NCI-H2196 (cell line): ENCODE data around the gene CCDC89.
"Not testable (repeated sequence)": the region's sequence is repeated elsewhere in the genome, so short reads cannot be mapped to it uniquely, and the experiment has no call there.

Experiments
- DNase-seq: peaks from one replicate; lab custom pipeline; 2025; ENCODE audit not compliant: unreplicated experiment; lab: John Stamatoyannopoulos, UW

CCDC89 gene

DNA sequence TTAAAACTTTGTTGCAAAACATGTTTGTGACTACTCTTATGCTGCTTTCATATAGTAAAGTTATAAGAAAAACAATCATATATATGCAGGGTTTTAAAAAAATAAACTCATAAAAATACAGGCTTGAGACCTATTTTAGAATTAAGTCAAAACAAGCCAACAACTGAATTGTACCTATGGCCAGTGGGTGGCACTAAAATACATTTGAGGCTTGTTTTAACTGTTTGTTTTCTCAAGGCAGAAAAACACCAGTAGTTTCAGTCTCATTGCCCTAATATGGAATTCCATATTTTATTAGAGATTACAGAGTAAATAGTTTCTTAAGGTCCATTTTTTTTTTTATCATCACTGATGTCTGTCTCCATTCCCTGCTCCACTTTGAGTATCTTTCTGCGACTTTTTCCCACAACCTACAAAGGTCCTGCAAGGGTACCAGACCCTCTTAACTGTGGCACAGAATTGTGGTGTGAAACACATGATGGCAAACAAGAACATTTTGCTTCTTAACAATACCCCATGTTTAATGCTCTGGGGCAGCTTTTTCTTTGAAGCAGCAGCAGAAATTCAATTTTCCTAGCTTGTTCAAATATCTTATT is 8.5 kb upstream of the CCDC89 start:
- DNase-seq = peak; percentile 52

DNA sequence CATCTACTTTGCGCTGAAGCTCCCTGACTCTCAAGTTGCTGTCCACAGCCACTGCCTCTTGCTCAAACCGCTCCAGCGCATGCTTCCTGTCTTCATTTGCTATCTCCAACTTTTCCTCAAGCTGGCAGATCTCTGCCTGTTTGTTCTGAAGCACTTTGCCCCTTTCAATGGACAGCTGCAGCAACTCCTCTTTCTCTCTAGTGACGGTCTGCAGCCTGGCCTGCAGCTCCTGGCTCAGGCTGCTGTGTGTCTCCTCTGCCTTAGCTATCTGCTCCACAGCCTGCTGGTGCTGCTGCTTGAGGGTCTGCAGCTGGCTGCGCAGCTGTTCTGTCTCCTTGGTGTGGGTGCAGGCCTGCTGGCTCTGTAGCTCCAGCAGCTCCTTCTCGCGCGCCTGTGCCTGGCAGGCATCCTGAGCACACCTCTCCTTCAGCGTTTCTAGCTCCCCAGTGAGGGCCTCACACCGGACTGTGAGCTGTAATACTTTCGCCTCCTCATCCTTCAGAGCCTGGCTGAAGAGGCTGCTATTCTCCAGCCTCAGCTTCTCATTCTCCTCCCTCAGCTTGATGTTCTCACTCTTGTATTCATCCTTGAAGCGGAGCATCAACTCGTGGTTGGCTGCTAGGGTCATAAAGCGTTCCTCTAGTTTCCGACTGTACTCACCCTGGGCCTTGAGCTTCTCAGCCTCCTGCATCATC is 723 bp downstream of the CCDC89 start:
- DNase-seq = no peak

DNA sequence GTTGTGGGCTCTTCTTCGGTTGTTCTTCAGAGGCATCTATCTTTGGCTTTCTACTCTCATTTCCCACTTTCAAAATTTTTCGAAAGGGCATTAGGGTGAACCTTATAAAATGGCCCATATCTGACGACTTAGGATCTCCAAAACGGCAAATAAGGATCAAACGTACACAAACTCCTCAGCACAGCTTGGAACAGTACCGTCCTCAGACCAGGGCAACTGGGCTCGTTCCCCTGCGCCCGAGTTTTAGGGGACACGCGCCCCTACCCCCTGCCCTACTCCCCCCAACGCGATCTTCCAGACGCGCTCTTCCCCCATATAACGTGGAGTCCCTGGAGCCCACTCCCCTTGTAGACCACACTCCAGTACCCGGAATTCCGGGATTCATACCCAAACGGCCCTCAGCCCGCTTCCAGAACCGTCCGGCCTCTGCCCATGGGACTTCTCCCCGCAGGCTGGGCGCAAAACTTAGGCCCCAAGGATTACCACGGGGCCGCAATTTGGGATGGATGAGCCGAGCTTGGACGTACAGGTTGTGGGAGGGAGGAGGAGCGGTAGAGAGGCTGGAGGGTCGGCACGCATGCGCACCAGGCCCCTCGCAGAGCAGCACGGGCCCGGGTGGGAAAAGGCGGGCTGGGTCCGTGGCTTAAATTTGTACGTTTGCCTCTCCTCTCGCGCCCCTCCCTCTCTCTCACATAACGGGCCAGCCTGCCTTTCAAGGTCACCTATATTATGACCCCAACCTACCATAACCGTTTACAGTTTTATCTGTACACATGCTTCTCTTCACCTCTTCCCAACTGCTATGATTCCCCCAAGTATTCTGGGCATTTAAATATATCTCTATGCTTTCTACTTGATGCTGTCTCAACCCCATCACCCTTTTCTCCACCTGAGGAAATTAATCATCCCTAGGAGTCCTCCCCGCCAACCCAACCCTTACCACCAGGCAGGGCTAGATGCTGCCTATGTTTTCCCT is 3.4 kb downstream of the CCDC89 start:
- DNase-seq = peak; percentile 35

DNA sequence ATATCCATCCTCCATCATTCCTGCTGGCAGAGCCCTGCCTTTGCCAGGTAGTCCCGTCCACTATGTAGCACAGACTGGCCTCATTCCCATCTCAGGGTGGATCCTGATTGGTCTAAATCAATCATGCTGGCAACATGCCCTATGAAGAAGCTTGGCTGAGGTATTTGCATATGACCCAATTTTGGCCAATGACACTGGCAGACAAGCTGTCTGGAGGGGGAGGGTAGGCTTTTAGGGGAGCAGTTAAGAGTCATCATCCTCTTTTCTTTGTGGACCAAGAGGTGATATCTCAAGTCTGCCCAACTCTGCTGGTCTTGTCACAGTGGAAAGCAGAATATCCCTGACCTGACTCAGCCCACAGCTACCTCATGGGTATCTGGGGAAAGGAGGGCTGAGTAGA is 5.1 kb downstream of the CCDC89 start:
- peak; percentile 13 for DNase-seq

DNA sequence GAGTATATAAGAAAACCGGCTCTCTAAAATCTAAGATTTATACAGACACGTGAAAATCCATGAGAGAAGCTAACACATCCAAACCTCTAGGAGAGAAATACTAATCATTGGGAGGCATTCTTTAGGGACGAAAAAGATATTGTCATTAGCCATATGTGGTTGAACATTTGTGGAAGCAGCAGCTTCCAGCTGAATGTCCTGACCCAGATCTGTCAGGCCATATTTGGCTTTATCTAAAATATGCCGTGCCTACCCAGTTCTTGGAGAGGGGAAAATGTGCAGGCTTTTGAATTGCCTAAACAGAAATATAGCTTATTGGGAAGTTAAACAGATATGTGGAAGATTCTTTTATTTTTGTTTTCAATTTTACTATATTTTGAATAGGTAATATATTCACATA is 6.4 kb downstream of the CCDC89 start:
- DNase-seq = no peak

DNA sequence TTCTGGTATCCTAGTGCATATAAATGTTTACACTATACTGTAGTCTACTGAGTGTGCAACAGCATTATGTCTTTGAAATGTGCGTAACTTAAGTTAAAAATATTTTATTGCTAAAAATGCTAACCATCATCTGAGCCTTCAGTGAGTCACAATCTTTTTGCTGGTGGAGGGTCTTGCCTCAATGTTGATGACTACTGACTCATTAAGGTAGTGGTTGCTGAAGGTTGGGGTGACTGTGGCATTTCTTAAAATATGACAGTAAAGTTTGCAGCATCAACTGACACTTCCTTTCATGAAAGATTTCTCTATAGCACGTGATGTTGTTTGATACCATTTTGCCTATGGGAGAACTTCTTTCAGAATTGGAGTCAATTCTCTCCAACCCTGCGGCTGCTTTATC is 12.6 kb downstream of the CCDC89 start:
- DNase-seq = no peak

DNA sequence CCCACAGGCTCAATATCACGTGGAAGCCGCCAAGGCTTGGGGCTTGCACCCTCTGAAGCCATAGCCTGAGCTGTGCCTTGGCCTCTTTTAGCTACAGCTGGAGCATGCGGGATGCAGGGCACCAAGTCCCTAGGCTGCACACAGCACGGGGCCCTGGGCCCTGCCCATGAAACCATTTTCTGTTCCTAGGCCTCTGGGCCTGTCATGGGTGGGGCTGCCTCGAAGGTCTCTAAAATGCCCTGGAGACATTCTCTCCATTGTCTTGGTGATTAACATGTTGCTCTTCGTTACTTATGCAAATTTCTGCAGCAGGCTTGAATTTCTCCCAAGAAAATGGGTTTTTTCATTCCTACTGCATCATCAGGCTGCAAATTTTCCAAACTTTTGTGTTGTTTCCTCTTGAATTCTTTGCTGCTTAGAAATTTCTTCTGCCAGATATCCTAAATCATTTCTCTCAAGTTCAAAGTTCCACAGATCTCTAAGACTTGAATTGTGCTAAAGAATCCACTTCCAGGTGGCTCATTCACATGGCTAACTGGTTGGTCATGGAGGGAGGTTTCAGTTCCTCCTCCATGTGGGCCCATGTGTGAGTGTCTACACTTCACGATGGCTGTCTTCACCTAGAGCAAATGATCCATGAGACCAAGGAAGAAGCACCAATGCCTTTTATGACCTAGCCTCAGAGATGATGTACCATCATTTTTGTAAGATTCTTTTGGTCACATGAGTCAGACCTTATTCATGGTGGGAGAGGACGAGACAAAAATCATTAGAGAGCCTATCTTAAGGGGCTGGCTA is 13.7 kb downstream of the CCDC89 start:
- DNase-seq = no peak

DNA sequence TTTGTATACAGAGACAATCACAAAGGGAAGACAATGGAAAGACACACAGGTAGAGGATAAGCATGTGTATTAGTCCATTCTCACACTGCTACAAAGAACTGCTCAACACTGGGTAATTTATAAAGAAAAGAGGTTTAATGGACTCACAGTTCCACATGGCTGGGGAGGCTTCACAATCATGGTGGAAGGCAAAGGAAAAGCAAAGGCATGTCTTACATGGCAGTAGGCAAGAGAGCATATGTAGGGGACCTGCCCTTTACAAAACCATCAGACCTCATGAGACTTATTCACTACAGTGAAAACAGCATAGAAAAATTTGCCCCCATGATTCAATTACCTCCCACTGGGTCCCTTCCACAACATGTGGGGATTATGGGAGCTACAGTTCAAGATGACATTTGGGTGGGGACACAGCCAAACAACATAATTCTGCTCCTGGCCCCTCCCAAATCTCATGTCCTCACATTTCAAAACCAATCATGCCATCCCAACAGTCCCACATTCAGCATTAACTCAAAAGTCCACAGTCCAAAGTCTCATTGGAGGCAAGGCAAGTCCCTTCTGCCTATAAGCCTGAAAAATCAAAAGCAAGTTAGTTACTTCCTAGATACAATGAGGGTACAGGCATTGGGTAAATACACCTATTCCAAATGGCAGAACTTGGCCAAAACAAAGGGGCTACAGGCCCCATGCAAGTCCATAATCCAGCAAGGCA is 14.9 kb downstream of the CCDC89 start:
- not testable (repeated sequence) for DNase-seq

DNA sequence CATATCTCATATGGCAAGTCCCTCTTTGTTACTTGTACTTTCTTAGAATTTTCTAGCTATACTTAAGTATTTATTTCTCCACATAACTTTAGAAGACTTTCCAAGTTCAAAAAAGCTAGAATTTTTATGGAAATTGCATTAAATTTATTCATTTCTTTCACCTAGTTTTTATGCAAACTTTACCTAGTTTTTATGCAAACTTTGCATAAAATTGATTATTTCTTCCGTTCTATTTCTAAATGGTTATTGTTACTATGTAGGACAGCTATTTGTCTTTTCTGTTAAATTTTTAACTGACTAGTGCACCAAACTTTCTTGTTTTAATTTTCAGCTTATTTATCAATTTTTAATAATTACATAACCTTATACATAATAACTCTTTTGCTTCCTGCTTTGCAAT is 17.8 kb downstream of the CCDC89 start:
- no peak for DNase-seq

DNA sequence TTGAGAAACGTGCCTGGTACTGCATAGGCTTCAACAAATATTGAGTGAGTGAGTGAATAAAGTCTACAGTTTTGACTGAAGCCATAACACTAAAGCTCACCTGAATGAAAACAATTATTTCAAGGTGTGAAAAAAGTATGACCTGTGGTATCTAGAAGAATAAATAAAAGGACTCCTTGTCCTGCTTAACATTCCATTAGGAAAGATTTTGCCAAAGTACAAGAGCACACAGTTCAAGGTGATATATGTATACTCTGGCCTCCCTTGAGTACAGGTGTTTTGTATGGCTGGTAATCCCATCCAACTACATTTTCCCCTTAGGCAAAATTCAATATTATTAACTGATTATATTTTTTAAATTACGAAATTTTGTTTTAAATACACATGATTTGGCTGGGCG is 19.3 kb downstream of the CCDC89 start:
- DNase-seq = no peak

DNA sequence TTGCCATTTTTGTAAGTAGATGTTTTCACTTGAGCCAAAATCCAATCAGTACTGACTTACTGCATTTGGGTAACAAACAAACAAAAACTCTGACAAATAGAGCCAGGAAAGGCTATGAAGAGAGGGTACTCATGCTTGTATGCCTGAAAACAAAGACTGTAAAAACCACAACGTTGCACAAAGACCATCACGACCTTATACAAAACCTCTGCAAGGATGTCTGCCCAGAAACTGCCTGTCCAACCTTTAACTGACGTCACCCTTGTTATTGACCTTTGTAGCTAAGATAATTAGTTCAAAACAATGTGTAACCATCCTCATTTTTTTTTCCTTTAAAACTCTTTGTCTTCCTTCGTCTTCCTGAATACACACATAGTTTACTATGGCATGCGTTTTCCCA is 20.3 kb downstream of the CCDC89 start:
- no peak for DNase-seq

DNA sequence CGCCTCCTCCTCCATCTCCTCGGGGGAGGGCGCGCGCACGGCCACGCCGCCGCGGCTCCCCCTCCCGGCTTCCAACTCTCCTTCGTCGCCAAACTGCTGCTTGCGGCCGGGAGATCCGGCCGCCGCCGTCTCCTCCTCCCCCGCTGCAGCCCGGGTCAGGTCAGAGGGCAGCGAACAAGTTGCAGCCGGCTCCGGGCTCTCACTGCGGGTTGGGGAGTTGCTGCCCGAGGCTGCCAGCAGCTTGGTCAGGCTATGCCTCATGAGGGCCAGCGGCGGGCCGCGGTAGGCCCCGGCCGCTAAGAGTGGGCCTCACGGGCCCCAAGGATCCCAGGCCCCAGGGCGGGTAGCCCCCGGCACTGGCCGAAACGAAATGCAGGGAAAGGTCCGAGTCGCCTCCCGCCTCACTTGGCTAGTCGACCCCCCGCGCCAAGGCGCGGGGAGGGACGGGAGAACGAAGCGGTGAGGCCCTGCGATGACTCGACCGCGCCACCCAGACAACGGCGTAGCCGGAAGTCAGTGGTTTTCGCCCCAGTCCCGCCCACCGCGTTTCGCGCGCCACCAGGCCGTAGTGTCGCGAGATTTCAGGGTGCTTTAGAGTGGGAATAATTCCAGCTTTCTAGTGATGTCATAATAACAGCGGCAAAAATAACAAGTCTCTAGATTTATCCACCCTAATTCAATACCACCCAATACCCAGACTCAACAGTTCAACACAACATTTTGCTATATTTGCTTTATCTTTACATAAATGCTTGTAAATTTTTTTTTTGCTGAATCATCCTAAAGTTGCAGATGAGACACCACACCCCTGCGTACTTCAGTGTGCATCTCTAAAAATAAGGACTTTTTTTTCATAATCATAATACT is 21.1 kb downstream of the CCDC89 start, which contains the start of gene CREBZF:
TSS of gene CREBZF (minus strand) at position 515 of the 867 bp plus-strand sequence. CDS start at position 261, 254 bp downstream.
- DNase-seq = peak; percentile 95

DNA sequence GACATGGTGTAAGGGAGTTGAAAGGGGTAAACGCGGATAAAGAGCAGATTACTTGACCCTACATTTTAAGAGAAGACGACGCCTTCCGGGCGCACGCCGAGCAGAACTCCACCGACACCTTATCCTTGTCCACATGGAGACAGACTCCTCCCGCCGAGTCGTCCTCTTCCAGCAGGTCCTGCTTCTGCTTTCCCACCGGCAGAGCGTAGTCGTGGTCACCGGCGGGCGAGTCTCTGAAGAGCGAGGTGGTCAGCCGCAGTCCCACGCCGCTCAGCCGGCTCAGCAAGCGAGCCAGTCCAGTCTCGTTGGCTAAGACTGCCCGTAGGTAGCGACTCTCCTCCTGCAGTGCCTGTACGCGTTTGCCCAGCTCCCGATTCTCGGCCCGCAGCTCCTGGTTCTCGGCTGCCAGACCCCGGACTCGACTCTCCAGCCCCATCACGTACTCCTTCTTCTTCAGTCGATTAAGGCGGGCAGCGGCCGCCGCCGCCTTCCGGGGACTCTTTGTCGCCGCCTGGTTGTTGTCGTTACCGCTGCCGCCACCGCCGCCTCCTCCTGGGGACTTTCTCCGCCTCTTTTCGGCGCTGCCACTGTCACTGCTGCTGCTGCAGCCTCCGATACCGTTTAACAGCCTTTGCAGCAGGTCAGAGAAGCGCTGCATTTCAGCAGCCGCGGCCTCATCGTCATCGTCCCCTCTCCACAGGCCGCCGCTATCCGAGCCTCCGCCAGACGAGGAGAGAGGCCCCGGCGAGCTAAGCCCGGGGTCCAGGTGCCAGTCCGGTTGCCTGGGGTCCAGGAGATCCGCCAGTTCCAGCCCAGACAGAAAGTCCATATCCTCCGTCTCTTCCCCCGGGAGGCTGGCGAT is 22.0 kb downstream of the CCDC89 start:
- peak; percentile 47 for DNase-seq

DNA sequence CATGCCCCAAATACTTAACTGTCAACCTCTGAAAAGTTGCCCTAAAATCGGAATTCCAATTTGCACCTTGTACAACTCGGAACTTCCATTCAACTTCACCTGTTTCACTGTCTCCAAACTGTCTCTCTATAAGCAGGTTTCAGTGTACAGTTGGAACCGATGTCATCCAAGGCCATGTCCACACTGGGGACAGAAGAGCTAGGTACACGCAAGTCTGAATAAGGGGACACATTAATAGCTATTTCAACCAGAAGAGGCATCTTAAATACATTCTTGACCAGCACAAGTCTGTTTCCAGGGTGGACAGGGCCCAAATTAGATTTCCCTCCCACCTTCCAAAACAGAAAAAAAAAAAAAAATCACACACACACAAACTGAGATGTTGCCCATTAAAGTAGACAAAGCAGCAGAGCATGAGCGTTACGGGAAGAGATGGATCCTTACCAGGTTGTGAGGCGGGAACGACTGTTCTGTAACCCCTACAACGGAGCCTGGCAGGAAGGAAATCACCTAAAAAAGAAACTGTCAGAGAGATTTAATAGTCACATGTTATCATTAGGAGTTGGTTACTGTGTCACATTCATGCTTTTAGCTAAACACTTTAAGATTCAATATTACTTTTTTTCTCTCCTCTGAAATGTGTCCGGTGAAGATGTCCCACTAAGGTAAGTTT is 22.8 kb downstream of the CCDC89 start:
- DNase-seq = no peak

DNA sequence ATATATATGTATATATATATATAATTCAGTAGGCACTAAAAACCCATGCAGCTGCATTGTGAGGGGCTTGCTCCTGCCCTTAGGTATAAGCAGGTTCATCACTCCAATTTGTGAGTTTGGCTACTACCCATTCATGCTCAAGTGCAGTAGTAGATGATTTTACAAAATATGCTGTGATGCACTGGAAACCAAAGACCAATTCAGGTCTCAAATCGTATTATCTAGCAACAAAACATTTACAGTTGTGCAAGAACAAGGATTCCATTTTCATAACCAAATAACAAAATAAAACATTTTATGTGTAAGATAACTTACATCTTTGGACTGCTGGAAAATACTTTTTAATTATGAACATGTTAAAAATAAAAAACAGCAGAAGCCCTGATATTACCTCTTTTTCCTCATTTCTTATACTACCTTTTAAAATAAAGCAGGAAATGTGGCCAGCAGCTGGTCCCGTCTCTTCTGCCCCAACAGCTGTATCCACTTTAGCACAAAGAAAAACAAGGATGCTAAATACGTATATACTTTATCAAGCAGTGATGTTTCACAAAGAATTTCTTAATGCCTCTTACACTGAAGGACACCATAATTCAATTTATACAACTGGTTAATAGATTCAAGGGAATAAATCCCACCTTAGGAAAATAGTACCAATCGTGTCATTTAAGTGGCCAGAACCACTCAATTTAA is 23.9 kb downstream of the CCDC89 start:
- no peak for DNase-seq

DNA sequence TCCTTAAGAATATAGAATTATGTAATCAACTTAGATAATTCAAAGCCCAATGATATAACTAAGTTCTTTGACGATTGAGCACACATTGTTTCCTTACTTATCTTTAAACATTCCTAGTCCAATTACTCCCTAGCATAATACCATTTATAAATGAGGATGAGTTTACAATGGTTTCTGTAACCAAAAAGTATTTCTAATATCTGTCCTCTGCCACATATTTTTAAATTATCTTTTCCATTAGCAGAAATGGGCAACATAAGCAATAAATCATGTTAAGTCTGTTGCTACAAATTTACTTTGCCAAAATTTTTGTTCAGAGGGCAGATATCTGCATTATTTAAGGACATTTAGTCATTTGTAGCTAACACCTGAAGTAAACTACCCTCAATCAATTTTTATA is 27.8 kb downstream of the CCDC89 start:
- DNase-seq = no peak

DNA sequence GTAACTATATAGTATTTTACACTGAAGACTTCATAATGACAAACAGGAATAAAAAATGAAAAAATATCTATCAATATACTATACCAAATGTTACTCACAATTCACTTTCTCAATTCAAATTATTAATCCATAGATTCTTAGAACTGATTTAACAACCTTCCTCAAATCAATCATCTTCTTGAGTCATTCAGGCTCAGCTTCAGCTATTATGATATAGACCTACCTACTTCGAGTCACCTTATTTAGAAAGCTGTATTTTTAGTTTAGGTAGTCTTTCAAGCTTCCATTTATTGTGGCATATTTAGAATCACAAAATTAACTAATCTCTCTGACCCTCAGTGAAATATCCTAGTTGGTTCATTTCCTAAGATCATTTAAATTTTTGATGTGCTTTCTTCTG is 29.2 kb downstream of the CCDC89 start:
- DNase-seq = no peak
